WERI-Rb-1 (cell line): Measurements from ENCODE around the gene TTC17.

Source experiments
- DNase-seq: peaks from one replicate; pipeline ENCODE4 v3.0.0-alpha.2; 2020
- H3K27ac ChIP-seq: fragments of 250-450 bp; sonication (Bioruptor Pico); 2 replicates; pipeline ENCODE4 v1.5.1; 2020; ENCODE audit warnings: mild to moderate bottlenecking, moderate library complexity
- H3K27me3 ChIP-seq: fragments of 250-450 bp; sonication (Bioruptor Pico); 2 replicates; pipeline ENCODE4 v1.5.1; 2021; ENCODE audit warnings: mild to moderate bottlenecking, low read depth, moderate library complexity; ENCODE audit not compliant: insufficient read depth, severe bottlenecking
- H3K36me3 ChIP-seq: fragments of 250-450 bp; sonication (Bioruptor Pico); 2 replicates; pipeline ENCODE4 v1.5.1; 2020; ENCODE audit warnings: mild to moderate bottlenecking, moderate library complexity
- H3K4me3 ChIP-seq: 2 replicates; pipeline ENCODE4 v1.5.1; 2011; ENCODE audit warnings: low read depth, mild to moderate bottlenecking, control low read depth, low read length
- H3K9me3 ChIP-seq: fragments of 250-450 bp; sonication (Bioruptor Pico); 2 replicates; pipeline ENCODE4 v1.5.1; 2021; ENCODE audit warnings: mild to moderate bottlenecking, moderate library complexity; ENCODE audit not compliant: severe bottlenecking
- CTCF ChIP-seq: IDR thresholded peaks from 2 replicates; pipeline ENCODE4 v1.5.1; 2011; ENCODE audit warnings: low read depth, mild to moderate bottlenecking, control low read depth, inconsistent platforms, low read length

Gene TTC17

GRCh38 chr11:43508511-43508918, 149.8 kb downstream of the TTC17 start:
- peaks cover 6% of the 10 kb centered on the region for H3K9me3 ChIP-seq
- no peak overlapping the region for H3K4me3 ChIP-seq
- H3K36me3 ChIP-seq, result no peaks in the 10 kb centered on the region
- DNase-seq, result no peak
- no peak overlapping the region for H3K27ac ChIP-seq
- H3K27me3 ChIP-seq, result peaks cover 40% of the 10 kb centered on the region
- no peak for TF ChIP-seq CTCF

GRCh38 chr11:43511959-43512358, 153.2 kb downstream of the TTC17 start:
- TF ChIP-seq CTCF, result no peak
- Histone ChIP-seq H3K27ac (no peak overlapping the region), H3K4me3 (no peak overlapping the region), H3K27me3 (peaks cover 54% of the 10 kb centered on the region), H3K9me3 (peaks cover 6% of the 10 kb centered on the region), H3K36me3 (no peaks in the 10 kb centered on the region)
- DNase-seq, result no peak

- peak; percentile 76 for TF ChIP-seq CTCF
- no peaks in the 10 kb centered on the region for H3K36me3 ChIP-seq
- peaks cover 6% of the 10 kb centered on the region for H3K9me3 ChIP-seq
- no peak overlapping the region for H3K27ac ChIP-seq
- H3K27me3 ChIP-seq, result peaks cover 44% of the 10 kb centered on the region
- DNase-seq, result peak; percentile 65
- H3K4me3 ChIP-seq, result no peak overlapping the region
Measured at GRCh38 chr11:43515090-43515489, 156.4 kb downstream of the TTC17 start.

GRCh38 chr11:43516316-43516850, 157.7 kb downstream of the TTC17 start:
- DNase-seq, result no peak
- Histone ChIP-seq H3K4me3 (no peak overlapping the region), H3K27ac (no peak overlapping the region), H3K9me3 (peaks cover 6% of the 10 kb centered on the region), H3K36me3 (no peaks in the 10 kb centered on the region), H3K27me3 (peaks cover 43% of the 10 kb centered on the region)
- no peak for TF ChIP-seq CTCF

- no peak for TF ChIP-seq CTCF
- DNase-seq, result no peak
- peaks cover 3% of the 10 kb centered on the region for H3K9me3 ChIP-seq
- H3K36me3 ChIP-seq, result no peaks in the 10 kb centered on the region
- no peak overlapping the region for H3K4me3 ChIP-seq
- no peak overlapping the region for H3K27ac ChIP-seq
- peaks cover 44% of the 10 kb centered on the region for H3K27me3 ChIP-seq
Measured at GRCh38 chr11:43517518-43517917, 158.8 kb downstream of the TTC17 start.
